GM23338 (cell line): ENCODE measurements around the gene AFAP1. TPM values are rescaled to one million over a fixed set of nuclear protein-coding genes. Genes with fewer than 3 reads are reported as not detected.

Experiments used
- ETS1 ChIP-seq: IDR thresholded peaks from 2 replicates; pipeline ENCODE4 v1.6.1; 2016; ENCODE audit warnings: antibody characterized with exemption
- EZH2phosphoT487 ChIP-seq: fragments of 200-600 bp; sonication (generic); IDR thresholded peaks from one replicate; pipeline ENCODE4 v1.8.1; 2018; ENCODE audit warnings: antibody characterized with exemption; ENCODE audit not compliant: unreplicated experiment
- JUNB ChIP-seq: IDR thresholded peaks from one replicate; pipeline ENCODE4 v1.6.1; 2016; ENCODE audit warnings: antibody characterized with exemption; ENCODE audit not compliant: unreplicated experiment
- NANOG ChIP-seq: IDR thresholded peaks from 2 replicates; pipeline ENCODE4 v1.6.1; 2016; ENCODE audit warnings: antibody characterized with exemption, borderline replicate concordance
- POLR2AphosphoS5 ChIP-seq: IDR thresholded peaks from 2 replicates; pipeline ENCODE4 v1.6.1; 2016; ENCODE audit warnings: antibody characterized with exemption, low read depth
- STAT1 ChIP-seq: IDR thresholded peaks from one replicate; pipeline ENCODE4 v1.6.1; 2016; ENCODE audit warnings: antibody characterized with exemption; ENCODE audit not compliant: unreplicated experiment
- ZNF114 ChIP-seq: fragments of 250-450 bp; sonication (Bioruptor Pico); IDR thresholded peaks from 2 replicates; pipeline ENCODE4 v1.5.0; 2020; ENCODE audit warnings: mild to moderate bottlenecking, moderate library complexity
- ZNF331 ChIP-seq: fragments of 250-450 bp; sonication (Bioruptor Pico); IDR thresholded peaks from 2 replicates; pipeline ENCODE4 v1.5.0; 2020; ENCODE audit warnings: low read depth, mild to moderate bottlenecking, moderate library complexity
- polyA plus RNA-seq: library from polyadenylated mRNA; unstranded; fragments of >200 nt; fragmentation: Nextera tagmentation; extraction: Ambion mirVana; gene quantifications from 2 replicates; pipeline ENCODE4 v1.2.1, GENCODE V29; 2016
- total RNA-seq: library from RNA; depleted of rRNA; stranded (reverse); fragments of >200 nt; shearing (Covaris generic); gene quantifications from 2 replicates; pipeline ENCODE4 v1.2.3, GENCODE V29; 2014
- TF ChIP-seq, protein P1 (sequence below): fragments of 250-450 bp; sonication (Bioruptor Pico); IDR thresholded peaks from 2 replicates; pipeline ENCODE4 v1.5.0; 2020; ENCODE audit warnings: mild to moderate bottlenecking, moderate library complexity
- TF ChIP-seq, protein P2 (sequence below), 2 experiments: fragments of 200-600 bp in 1 of 2; sonication (generic) in 1 of 2; conservative IDR thresholded peaks; 2 replicates each; pipeline versions ENCODE4 v1.5.1 to v1.6.1; 2016 to 2017; ENCODE audit warnings: antibody characterized with exemption in 2 of 2, low read depth in 2 of 2, mild to moderate bottlenecking in 2 of 2, moderate library complexity in 1 of 2

The AFAP1 gene
- total and polyA plus RNA-seq, 2 experiments from 2014 or later: 6.5 to 21.5 TPM

DNA sequence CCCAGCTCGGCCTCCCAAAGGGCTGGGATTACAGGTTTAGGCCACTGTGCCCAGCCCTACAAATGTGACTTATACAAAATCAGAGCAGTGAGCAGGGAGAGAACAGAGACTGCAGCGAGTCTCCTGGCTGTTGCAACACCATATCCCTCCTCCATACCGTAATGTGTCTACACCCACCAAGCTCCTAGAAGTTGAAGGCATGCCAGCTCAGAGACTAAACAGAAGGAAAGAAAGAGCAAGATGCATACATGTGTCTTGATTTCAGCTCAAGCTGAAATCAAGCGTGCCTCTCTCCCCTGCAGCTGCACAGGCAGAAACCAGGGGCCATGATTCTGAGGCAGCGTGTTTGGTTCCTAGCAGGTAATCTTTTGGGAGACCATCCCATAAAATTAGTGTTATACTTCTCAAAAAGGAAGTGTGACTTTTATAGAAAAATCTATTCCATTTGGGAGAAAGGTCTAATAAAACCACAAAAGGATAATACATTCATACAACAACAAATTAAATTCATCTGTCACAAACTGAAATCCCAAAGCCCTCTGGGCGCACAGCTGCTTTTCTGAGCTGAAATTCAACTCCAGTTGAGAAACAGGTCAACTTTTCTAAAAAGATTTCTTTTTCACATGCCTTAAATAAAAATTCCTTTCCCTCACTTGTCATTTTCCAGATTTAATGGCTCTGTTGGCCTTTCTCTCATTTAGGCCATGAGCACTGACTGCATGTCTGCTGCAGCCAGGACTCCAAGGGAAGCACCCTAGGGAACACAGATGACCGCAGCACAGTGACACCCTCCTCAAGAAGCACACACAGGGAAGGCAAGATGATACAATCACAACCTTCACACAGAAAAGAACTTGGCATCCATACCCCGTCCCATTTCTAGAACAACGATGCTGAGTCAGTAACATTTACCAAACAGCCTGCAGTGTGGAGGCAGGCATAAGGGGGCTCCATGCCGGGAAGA is 34.4 kb downstream of the AFAP1 start (continued):
- TF ChIP-seq, protein P1, sequence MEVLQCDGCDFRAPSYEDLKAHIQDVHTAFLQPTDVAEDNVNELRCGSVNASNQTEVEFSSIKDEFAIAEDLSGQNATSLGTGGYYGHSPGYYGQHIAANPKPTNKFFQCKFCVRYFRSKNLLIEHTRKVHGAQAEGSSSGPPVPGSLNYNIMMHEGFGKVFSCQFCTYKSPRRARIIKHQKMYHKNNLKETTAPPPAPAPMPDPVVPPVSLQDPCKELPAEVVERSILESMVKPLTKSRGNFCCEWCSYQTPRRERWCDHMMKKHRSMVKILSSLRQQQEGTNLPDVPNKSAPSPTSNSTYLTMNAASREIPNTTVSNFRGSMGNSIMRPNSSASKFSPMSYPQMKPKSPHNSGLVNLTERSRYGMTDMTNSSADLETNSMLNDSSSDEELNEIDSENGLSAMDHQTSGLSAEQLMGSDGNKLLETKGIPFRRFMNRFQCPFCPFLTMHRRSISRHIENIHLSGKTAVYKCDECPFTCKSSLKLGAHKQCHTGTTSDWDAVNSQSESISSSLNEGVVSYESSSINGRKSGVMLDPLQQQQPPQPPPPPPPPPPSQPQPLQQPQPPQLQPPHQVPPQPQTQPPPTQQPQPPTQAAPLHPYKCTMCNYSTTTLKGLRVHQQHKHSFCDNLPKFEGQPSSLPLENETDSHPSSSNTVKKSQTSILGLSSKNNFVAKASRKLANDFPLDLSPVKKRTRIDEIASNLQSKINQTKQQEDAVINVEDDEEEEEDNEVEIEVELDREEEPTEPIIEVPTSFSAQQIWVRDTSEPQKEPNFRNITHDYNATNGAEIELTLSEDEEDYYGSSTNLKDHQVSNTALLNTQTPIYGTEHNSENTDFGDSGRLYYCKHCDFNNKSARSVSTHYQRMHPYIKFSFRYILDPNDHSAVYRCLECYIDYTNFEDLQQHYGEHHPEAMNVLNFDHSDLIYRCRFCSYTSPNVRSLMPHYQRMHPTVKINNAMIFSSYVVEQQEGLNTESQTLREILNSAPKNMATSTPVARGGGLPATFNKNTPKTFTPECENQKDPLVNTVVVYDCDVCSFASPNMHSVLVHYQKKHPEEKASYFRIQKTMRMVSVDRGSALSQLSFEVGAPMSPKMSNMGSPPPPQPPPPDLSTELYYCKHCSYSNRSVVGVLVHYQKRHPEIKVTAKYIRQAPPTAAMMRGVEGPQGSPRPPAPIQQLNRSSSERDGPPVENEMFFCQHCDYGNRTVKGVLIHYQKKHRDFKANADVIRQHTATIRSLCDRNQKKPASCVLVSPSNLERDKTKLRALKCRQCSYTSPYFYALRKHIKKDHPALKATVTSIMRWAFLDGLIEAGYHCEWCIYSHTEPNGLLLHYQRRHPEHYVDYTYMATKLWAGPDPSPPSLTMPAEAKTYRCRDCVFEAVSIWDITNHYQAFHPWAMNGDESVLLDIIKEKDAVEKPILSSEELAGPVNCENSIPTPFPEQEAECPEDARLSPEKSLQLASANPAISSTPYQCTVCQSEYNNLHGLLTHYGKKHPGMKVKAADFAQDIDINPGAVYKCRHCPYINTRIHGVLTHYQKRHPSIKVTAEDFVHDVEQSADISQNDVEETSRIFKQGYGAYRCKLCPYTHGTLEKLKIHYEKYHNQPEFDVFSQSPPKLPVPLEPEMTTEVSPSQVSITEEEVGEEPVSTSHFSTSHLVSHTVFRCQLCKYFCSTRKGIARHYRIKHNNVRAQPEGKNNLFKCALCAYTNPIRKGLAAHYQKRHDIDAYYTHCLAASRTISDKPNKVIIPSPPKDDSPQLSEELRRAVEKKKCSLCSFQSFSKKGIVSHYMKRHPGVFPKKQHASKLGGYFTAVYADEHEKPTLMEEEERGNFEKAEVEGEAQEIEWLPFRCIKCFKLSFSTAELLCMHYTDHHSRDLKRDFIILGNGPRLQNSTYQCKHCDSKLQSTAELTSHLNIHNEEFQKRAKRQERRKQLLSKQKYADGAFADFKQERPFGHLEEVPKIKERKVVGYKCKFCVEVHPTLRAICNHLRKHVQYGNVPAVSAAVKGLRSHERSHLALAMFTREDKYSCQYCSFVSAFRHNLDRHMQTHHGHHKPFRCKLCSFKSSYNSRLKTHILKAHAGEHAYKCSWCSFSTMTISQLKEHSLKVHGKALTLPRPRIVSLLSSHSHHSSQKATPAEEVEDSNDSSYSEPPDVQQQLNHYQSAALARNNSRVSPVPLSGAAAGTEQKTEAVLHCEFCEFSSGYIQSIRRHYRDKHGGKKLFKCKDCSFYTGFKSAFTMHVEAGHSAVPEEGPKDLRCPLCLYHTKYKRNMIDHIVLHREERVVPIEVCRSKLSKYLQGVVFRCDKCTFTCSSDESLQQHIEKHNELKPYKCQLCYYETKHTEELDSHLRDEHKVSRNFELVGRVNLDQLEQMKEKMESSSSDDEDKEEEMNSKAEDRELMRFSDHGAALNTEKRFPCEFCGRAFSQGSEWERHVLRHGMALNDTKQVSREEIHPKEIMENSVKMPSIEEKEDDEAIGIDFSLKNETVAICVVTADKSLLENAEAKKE: no peak
- TF ChIP-seq NANOG (no peak), ETS1 (no peak), ZNF114 (CRISPR knock-in tag) (no peak), POLR2AphosphoS5 (no peak), STAT1 (no peak), JUNB (no peak), EZH2phosphoT487 (no peak), ZNF331 (CRISPR knock-in tag) (no peak)
- TF ChIP-seq, protein P2, sequence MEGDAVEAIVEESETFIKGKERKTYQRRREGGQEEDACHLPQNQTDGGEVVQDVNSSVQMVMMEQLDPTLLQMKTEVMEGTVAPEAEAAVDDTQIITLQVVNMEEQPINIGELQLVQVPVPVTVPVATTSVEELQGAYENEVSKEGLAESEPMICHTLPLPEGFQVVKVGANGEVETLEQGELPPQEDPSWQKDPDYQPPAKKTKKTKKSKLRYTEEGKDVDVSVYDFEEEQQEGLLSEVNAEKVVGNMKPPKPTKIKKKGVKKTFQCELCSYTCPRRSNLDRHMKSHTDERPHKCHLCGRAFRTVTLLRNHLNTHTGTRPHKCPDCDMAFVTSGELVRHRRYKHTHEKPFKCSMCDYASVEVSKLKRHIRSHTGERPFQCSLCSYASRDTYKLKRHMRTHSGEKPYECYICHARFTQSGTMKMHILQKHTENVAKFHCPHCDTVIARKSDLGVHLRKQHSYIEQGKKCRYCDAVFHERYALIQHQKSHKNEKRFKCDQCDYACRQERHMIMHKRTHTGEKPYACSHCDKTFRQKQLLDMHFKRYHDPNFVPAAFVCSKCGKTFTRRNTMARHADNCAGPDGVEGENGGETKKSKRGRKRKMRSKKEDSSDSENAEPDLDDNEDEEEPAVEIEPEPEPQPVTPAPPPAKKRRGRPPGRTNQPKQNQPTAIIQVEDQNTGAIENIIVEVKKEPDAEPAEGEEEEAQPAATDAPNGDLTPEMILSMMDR (conservative IDR thresholded peaks at IDR 0.05; ENCODE audit: low read depth in 2 of 2): no peak
